Spleen (tissue), 7 donors: Measurements from ENCODE around the gene NUP58.

Experiments used
- POLR2A ChIP-seq, 3 donors: fragments of 450-650 bp; IDR thresholded peaks; one replicate each; pipeline ENCODE4 v1.5.1; 2017; ENCODE audit warnings: antibody characterized with exemption in 3 of 3, mild to moderate bottlenecking in 1 of 3
- POLR2AphosphoS5 ChIP-seq, 3 donors: sonication (generic); formaldehyde crosslinking; IDR thresholded peaks; one replicate each; pipeline ENCODE4 v1.5.1; 2017; ENCODE audit warnings: antibody characterized with exemption in 3 of 3
- TF ChIP-seq, protein P1 (sequence below), 11 experiments: fragments of 200-600 bp in 7 of 11; fragments of 450-650 bp in 4 of 11; sonication (generic) in 4 of 11; IDR thresholded peaks in 8 of 11; conservative IDR thresholded peaks in 3 of 11; 1 replicate in 7 of 11; 2 replicates in 4 of 11; pipeline versions ENCODE4 v1.4.0 to v1.8.0; 2016 to 2021; ENCODE audit warnings: antibody characterized with exemption in 11 of 11, inconsistent platforms in 4 of 11, mild to moderate bottlenecking in 1 of 11
- donor health status: DM: no; HTN: no; CAD: no; lungs with moderate emphysema.
- donor health status: DM: no; HTN: no; CAD: no.
- donor health status: DM: no; HTN: no; CAD: no.

DNA sequence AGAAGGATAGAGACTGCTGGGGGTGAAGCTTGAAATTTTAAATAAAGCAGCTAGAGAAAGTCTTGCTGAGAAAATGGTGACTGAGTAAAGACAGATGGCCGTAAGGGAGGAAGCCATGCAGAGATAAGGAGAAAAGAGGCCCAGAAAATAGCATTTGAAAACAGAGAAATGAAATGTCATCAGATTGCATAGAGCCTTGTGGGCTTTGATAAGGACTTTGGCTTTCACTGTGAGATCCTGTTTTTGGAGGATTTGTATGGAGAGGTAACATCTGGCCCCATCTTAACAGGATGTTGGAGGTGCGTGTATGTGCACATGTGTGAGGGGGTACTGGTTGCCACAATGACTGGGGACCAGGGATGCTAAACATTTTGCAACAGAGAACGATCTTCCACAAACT is 50.8 kb downstream of the NUP58 start:
- TF ChIP-seq POLR2A (IDR thresholded peaks at IDR 0.05) (no peak), POLR2AphosphoS5 (IDR thresholded peaks at IDR 0.05) (no peak)
- TF ChIP-seq, protein P1, sequence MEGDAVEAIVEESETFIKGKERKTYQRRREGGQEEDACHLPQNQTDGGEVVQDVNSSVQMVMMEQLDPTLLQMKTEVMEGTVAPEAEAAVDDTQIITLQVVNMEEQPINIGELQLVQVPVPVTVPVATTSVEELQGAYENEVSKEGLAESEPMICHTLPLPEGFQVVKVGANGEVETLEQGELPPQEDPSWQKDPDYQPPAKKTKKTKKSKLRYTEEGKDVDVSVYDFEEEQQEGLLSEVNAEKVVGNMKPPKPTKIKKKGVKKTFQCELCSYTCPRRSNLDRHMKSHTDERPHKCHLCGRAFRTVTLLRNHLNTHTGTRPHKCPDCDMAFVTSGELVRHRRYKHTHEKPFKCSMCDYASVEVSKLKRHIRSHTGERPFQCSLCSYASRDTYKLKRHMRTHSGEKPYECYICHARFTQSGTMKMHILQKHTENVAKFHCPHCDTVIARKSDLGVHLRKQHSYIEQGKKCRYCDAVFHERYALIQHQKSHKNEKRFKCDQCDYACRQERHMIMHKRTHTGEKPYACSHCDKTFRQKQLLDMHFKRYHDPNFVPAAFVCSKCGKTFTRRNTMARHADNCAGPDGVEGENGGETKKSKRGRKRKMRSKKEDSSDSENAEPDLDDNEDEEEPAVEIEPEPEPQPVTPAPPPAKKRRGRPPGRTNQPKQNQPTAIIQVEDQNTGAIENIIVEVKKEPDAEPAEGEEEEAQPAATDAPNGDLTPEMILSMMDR (IDR thresholded peaks at IDR 0.05 in 8 of 11, conservative IDR thresholded peaks at IDR 0.05 in 3 of 11) = no peak
